ENCODE data around the gene RAB11FIP2.

RAB11FIP2 gene

GRCh38 chr10:117980755-117981702 lies 65.7 kb downstream of the RAB11FIP2 start:
- no peak for TF ChIP-seq EZH2phosphoT487 (IDR thresholded peaks at IDR 0.05; ENCODE audit: borderline replicate concordance)
- no peak for TF ChIP-seq CTCF (conservative IDR thresholded peaks at IDR 0.05; ENCODE audit: low read length)
- Histone ChIP-seq H3K4me3 (ENCODE audit: low read length, poor library complexity, severe bottlenecking) (no peak overlapping the region), H3K79me2 (ENCODE audit: insufficient read depth, low read length) (no peaks in the 10 kb centered on the region), H3K9ac (ENCODE audit: low read depth, low read length, poor library complexity, severe bottlenecking) (no peak overlapping the region), H3K9me2 (replicated peaks; ENCODE audit: low read depth, low read length) (no peaks in the 10 kb centered on the region), H3K27me3 (ENCODE audit: insufficient read depth, low read length, poor library complexity, severe bottlenecking) (no peaks in the 10 kb centered on the region), H2AFZ (ENCODE audit: low read length) (no peak overlapping the region), H3K9me3 (ENCODE audit: insufficient read depth, low read depth, low read length) (no peaks in the 10 kb centered on the region), H3F3A (ENCODE audit: low read depth) (no peaks in the 10 kb centered on the region), H3K36me3 (ENCODE audit: insufficient read depth, low read length) (no peaks in the 10 kb centered on the region), H3K4me1 (ENCODE audit: insufficient read depth, low read length, poor library complexity, severe bottlenecking) (no peaks in the 10 kb centered on the region), H3K4me2 (ENCODE audit: low read depth, low read length, poor library complexity, severe bottlenecking) (no peak overlapping the region), H4K20me1 (ENCODE audit: insufficient read depth, low read length, poor library complexity, severe bottlenecking) (no peaks in the 10 kb centered on the region)

GRCh38 chr10:117980216-117980615 lies 66.5 kb downstream of the RAB11FIP2 start:
- no peaks in the 10 kb centered on the region for H3K36me3 ChIP-seq (ENCODE audit: insufficient read depth, low read length)
- no peaks in the 10 kb centered on the region for H4K20me1 ChIP-seq (ENCODE audit: insufficient read depth, low read length, poor library complexity, severe bottlenecking)
- no peaks in the 10 kb centered on the region for H3F3A ChIP-seq (ENCODE audit: low read depth)
- no peaks in the 10 kb centered on the region for H3K4me1 ChIP-seq (ENCODE audit: insufficient read depth, low read length, poor library complexity, severe bottlenecking)
- no peak overlapping the region for H2AFZ ChIP-seq (ENCODE audit: low read length)
- H3K27me3 ChIP-seq (ENCODE audit: insufficient read depth, low read length, poor library complexity, severe bottlenecking), result no peaks in the 10 kb centered on the region
- no peak overlapping the region for H3K4me3 ChIP-seq (ENCODE audit: low read length, poor library complexity, severe bottlenecking)
- H3K4me2 ChIP-seq (ENCODE audit: low read depth, low read length, poor library complexity, severe bottlenecking), result no peak overlapping the region
- no peaks in the 10 kb centered on the region for H3K9me3 ChIP-seq (ENCODE audit: insufficient read depth, low read depth, low read length)
- H3K9ac ChIP-seq (ENCODE audit: low read depth, low read length, poor library complexity, severe bottlenecking), result no peak overlapping the region
- no peaks in the 10 kb centered on the region for H3K79me2 ChIP-seq (ENCODE audit: insufficient read depth, low read length)
- TF ChIP-seq CTCF (conservative IDR thresholded peaks at IDR 0.05; ENCODE audit: low read length), result no peak
- no peak for TF ChIP-seq EZH2phosphoT487 (IDR thresholded peaks at IDR 0.05; ENCODE audit: borderline replicate concordance)
- H3K9me2 ChIP-seq (replicated peaks; ENCODE audit: low read depth, low read length), result no peaks in the 10 kb centered on the region

GRCh38 chr10:117972168-117972837 lies 74.4 kb downstream of the RAB11FIP2 start:
- Histone ChIP-seq H3K9ac (ENCODE audit: low read depth, low read length, poor library complexity, severe bottlenecking) (no peak overlapping the region), H3K79me2 (ENCODE audit: insufficient read depth, low read length) (no peaks in the 10 kb centered on the region), H3F3A (ENCODE audit: low read depth) (no peaks in the 10 kb centered on the region), H3K4me3 (ENCODE audit: low read length, poor library complexity, severe bottlenecking) (no peak overlapping the region), H3K4me2 (ENCODE audit: low read depth, low read length, poor library complexity, severe bottlenecking) (no peak overlapping the region), H2AFZ (ENCODE audit: low read length) (no peak overlapping the region), H3K27me3 (ENCODE audit: insufficient read depth, low read length, poor library complexity, severe bottlenecking) (no peaks in the 10 kb centered on the region), H4K20me1 (ENCODE audit: insufficient read depth, low read length, poor library complexity, severe bottlenecking) (no peaks in the 10 kb centered on the region), H3K36me3 (ENCODE audit: insufficient read depth, low read length) (no peaks in the 10 kb centered on the region), H3K9me2 (replicated peaks; ENCODE audit: low read depth, low read length) (no peaks in the 10 kb centered on the region), H3K4me1 (ENCODE audit: insufficient read depth, low read length, poor library complexity, severe bottlenecking) (peaks cover 4% of the 10 kb centered on the region), H3K9me3 (ENCODE audit: insufficient read depth, low read depth, low read length) (no peaks in the 10 kb centered on the region)
- TF ChIP-seq EZH2phosphoT487 (IDR thresholded peaks at IDR 0.05; ENCODE audit: borderline replicate concordance), result no peak
- no peak for TF ChIP-seq CTCF (conservative IDR thresholded peaks at IDR 0.05; ENCODE audit: low read length)

Measured in Loucy (cell line).